ENCODE data around the gene KEAP1. TPM values are rescaled to one million over a fixed set of nuclear protein-coding genes. Genes with fewer than 3 reads are reported as not detected.

Gene KEAP1
- total and polyA plus RNA-seq, 9 of the 15 experiments (the other 6 are each of a cell fraction or from before 2014, with no cell fraction given): 2.1 to 95.6 (median 64.3) TPM

DNA sequence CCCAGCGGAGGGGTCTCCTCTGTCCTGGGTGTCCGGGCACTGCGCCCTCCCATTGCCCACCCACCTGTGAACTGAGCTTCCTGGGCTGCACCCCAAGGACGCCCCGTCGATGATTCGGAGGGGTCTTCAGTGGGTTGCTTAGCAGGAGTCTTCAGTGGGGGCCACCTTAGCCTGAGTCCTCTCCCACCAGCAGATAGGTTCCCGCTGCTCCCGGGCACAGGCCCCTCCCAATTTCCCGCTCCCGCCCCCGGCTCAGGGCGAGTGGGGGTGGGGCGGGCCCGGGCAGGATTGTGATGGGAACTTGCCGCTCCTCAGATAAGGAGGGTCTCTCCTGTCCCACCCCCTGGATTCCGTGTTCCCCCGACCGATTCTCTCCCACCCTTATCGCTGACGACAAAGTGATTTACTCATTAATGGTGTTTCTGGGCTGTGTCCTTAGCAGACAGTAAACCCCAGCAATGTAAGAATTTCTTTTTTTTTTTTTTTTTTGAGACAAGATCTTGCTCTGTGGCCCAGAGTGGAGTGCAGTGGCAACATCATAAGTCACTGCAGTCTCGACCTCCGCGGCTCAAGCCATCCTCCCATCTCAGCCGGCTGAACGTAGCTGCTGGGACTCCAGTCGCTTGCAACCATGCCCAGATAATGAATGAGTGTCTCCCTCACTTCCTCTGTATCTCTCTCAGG, 14.7 kb upstream of the KEAP1 start (continued):
- TF ChIP-seq, protein P1, sequence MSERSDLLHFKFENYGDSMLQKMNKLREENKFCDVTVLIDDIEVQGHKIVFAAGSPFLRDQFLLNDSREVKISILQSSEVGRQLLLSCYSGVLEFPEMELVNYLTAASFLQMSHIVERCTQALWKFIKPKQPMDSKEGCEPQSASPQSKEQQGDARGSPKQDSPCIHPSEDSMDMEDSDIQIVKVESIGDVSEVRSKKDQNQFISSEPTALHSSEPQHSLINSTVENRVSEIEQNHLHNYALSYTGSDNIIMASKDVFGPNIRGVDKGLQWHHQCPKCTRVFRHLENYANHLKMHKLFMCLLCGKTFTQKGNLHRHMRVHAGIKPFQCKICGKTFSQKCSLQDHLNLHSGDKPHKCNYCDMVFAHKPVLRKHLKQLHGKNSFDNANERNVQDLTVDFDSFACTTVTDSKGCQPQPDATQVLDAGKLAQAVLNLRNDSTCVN (CRISPR knock-in tag; IDR thresholded peaks at IDR 0.05): 0 out of 2 replicates have a peak, but pooled peaks have one; percentile 33
- TF ChIP-seq ZNF121 (CRISPR knock-in tag; conservative IDR thresholded peaks at IDR 0.05) (peak; percentile 76; the same call in 1 of the 2 replicates), ZNF324 (CRISPR knock-in tag; IDR thresholded peaks at IDR 0.05) (no peak), ELF4 (CRISPR knock-in tag; IDR thresholded peaks at IDR 0.05) (no peak), NFIX (CRISPR knock-in tag; IDR thresholded peaks at IDR 0.05; ENCODE audit: low read depth) (no peak), FIP1L1 (IDR thresholded peaks at IDR 0.05; ENCODE audit: low read depth, low read length, poor library complexity, severe bottlenecking) (peak; percentile 6), ATF1 (CRISPR knock-in tag; IDR thresholded peaks at IDR 0.05) (no peak), ATF1 (tag; IDR thresholded peaks at IDR 0.05) (peak; percentile 13; the same call in 1 of the 2 replicates), RBBP5 (IDR thresholded peaks at IDR 0.05; ENCODE audit: borderline replicate concordance, insufficient read depth, low read length, poor library complexity, severe bottlenecking) (peak; percentile 55), ZFPM2 (CRISPR knock-in tag; IDR thresholded peaks at IDR 0.05) (no peak), ZNF143 (CRISPR knock-in tag; IDR thresholded peaks at IDR 0.05) (no peak)
- TF ChIP-seq, protein P2, sequence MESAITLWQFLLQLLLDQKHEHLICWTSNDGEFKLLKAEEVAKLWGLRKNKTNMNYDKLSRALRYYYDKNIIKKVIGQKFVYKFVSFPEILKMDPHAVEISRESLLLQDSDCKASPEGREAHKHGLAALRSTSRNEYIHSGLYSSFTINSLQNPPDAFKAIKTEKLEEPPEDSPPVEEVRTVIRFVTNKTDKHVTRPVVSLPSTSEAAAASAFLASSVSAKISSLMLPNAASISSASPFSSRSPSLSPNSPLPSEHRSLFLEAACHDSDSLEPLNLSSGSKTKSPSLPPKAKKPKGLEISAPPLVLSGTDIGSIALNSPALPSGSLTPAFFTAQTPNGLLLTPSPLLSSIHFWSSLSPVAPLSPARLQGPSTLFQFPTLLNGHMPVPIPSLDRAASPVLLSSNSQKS (CRISPR knock-in tag; IDR thresholded peaks at IDR 0.05): no peak
- TF ChIP-seq, protein P3, sequence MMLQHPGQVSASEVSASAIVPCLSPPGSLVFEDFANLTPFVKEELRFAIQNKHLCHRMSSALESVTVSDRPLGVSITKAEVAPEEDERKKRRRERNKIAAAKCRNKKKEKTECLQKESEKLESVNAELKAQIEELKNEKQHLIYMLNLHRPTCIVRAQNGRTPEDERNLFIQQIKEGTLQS (IDR thresholded peaks at IDR 0.05): no peak
- TF ChIP-seq, protein P3 (CRISPR knock-in tag; conservative IDR thresholded peaks at IDR 0.05): no peak
- TF ChIP-seq, protein P4, sequence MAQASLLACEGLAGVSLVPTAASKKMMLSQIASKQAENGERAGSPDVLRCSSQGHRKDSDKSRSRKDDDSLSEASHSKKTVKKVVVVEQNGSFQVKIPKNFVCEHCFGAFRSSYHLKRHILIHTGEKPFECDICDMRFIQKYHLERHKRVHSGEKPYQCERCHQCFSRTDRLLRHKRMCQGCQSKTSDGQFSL (CRISPR knock-in tag; IDR thresholded peaks at IDR 0.05): no peak
- TF ChIP-seq, protein P4 (tag; IDR thresholded peaks at IDR 0.05): no peak

Data from K562 (cell line).